ENCODE results near the gene MAPRE3.

DNA sequence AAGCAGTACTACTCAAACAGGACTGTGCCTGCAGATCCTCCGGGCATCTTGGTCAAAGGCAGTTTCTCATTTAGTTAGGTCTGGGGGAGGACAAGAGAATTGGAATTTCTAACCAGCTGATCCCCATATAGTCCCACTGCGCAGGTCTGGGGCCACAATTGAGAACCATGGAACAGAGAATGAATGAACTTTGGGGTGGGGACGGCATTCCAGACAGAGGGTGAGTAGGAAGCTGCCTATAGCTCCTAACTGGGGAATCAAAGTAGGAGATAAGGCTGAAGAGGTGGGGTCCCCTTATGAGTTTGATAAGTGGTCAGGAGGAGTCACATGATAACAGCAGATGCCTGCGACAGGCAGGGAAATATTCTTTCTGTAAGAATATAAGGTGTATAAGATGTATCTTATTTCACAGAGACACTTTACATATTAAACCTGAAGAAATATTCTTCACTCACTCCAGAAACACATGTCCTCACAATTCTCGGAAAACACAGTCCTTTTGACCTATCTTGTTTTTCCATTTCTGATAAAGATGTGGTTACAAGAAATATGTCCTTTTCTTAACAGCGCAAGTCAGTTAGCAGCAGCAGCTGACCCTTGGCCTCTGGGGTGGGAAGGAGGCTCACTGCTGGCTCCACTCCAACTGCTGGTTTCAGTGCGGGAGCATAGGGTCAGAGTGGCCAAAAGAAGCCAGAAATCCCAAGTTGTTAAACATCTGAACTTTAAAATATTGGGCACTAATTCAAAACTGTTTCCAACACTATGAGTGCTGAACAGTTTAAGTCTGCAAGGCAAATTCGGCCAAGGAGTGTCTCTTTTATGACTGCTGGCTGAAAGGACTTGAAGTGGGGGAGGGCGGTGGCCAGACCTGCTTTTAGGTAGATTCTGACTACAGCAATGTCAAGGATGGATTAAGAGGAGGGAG lies 49.8 kb downstream of the MAPRE3 start:
- TF ChIP-seq, protein P1, sequence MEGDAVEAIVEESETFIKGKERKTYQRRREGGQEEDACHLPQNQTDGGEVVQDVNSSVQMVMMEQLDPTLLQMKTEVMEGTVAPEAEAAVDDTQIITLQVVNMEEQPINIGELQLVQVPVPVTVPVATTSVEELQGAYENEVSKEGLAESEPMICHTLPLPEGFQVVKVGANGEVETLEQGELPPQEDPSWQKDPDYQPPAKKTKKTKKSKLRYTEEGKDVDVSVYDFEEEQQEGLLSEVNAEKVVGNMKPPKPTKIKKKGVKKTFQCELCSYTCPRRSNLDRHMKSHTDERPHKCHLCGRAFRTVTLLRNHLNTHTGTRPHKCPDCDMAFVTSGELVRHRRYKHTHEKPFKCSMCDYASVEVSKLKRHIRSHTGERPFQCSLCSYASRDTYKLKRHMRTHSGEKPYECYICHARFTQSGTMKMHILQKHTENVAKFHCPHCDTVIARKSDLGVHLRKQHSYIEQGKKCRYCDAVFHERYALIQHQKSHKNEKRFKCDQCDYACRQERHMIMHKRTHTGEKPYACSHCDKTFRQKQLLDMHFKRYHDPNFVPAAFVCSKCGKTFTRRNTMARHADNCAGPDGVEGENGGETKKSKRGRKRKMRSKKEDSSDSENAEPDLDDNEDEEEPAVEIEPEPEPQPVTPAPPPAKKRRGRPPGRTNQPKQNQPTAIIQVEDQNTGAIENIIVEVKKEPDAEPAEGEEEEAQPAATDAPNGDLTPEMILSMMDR (IDR thresholded peaks at IDR 0.05): no peak
- TF ChIP-seq POLR2A (IDR thresholded peaks at IDR 0.05): no peak
